GM18951 (cell line): ENCODE data around the gene KDM3B.

Experiments
- POLR2A ChIP-seq: IDR thresholded peaks from 4 replicates; pipeline ENCODE4 v1.6.1; 2011; ENCODE audit warnings: mild to moderate bottlenecking; ENCODE audit not compliant: insufficient read length, insufficient read depth; ENCODE audit errors: extremely low read depth
- in situ Hi-C: fragments of 300-500 bp; cut with MboI; formaldehyde crosslinking; loops from one replicate; pipeline ENCODE4 v1.12.0; 2022; ENCODE audit warnings: low sequenced_read_pairs, mixed read lengths, inconsistent platforms; ENCODE audit not compliant: unreplicated experiment

The KDM3B gene

DNA sequence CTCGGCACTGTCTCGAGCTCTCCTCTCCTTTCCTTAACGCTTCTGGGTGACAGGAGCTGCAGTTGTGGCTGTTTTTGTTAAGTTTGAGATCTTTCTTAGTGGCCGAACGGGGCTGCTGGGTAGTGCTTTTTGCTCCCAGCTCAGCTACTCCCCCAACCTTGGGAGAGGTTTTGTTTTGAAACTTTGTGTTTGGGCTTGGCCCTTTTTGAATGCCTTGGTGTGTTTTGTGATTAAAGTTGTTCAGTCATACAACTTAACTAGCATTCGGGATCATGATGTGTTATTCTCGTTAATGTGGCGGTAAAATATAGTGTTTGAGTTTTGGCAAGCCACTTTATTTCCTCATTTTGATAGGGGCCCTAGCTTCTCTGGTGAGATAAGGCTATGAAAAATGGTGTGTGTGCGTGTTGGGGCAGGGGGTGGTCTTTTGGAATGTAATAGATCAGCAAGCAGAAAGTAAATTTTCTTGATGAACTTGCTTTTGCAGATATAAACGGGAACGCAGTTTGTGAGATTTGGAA lies 1.1 kb downstream of the KDM3B start:
- in situ Hi-C loops, result no loop called here
- no peak for TF ChIP-seq POLR2A

DNA sequence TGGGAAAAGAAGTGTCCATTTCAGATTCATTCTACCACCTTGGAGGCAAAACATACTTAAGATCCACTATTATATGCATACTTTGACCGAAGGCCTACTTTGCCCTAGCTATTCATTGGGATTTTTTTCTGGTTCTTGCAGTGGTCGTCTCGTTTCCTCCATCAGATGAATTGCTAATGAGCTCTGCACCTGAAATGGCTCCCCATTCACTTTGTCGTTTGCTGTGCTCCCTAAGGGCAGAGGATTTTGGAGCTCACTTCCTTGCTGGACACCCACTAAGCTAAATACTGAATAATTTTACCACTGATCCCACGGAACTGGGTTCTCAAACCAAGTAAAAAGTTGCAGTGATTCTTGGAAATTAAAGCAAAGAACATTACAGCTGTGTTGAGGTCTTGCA lies 1.9 kb downstream of the KDM3B start:
- in situ Hi-C loops, result no loop called here

DNA sequence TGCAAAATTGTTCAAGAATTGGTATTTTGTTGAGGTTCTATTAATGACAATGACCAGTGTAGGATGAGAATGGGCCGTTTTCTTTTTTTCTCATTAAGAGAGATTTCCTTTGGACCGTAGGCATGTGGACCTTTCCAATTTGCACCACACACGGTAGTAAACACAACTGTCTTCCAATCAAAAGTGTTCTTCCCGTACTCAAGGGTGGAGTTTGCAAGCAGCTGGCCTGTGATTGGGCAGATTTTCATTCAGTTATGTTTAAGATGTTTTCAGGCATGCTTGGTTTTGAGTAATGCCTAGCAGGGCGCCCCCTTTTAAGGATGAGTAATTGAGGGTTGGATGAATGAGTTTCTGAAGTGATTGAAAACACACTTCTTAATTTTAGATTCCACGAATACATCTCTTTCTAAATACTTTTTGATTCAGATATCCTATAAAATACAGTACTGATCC lies 2.5 kb downstream of the KDM3B start:
- in situ Hi-C loops, result no loop called here
- TF ChIP-seq POLR2A, result no peak

More for the DNA sequence above, 1.9 kb downstream of the KDM3B start:
- no peak for TF ChIP-seq POLR2A

DNA sequence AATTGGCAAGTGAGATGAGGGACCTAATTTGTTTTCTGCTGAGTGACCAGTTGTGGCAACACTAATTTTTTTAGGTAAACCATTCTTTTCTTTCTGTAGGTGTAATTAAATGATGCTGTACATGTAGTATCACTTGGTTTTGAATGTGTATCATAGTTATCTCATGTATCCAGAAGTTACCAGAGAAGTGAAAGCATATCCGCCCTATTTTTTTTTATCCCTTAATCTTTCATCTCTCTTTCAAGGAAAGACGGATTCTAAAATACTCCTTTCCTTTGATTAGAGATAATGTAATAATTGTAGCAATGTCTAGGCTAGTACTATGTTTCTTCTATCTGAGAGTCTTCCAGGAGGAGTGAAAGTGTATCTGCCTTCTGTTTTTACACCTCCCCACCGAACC lies 7.1 kb downstream of the KDM3B start:
- no peak for TF ChIP-seq POLR2A
- in situ Hi-C loops, result no loop called here

DNA sequence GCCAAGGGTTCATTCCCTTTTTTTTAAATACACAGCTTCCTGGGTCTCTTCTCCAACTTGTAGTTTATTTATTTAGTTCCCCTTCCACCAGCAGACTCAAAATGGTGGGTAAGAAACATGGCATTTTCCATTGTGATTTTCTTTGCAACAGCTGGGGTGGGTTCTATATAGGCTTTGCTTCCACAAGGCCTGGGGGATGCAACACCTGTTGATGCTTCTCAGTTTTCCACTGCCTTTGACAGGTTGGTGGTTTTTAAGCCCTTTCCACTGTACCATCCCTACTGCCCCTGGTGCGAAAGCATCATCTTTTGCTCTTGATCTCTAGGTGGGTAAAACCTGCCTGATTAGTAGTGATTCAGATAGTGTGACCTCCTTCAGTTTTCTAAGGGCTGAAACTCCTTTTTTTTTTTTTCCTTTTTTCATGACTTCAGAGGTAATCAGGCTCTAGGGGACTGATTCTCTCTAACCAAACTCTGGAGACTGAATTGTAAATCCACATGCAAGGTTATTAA lies 8.5 kb downstream of the KDM3B start:
- no peak for TF ChIP-seq POLR2A
- in situ Hi-C loops, result no loop called here

DNA sequence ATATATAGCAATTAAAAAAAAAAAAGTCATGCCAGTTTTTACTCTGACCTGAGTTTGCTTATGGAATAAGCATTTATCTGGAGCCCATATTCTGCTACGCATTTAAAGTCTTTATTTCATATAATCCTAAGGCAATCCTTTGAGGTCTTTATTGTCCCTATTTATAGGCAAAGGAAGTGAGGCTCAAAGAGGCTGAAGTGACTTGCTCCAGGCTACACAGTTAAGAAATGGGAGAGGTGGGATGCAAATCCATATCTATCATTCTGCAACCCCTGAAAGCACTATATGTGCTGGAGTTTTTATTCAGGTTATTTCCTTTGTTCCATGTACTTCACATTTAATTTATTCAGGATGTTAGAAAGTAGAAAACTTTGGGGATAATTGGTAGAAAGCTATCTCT lies 12.1 kb downstream of the KDM3B start:
- in situ Hi-C loops, result no loop called here
- TF ChIP-seq POLR2A, result no peak

DNA sequence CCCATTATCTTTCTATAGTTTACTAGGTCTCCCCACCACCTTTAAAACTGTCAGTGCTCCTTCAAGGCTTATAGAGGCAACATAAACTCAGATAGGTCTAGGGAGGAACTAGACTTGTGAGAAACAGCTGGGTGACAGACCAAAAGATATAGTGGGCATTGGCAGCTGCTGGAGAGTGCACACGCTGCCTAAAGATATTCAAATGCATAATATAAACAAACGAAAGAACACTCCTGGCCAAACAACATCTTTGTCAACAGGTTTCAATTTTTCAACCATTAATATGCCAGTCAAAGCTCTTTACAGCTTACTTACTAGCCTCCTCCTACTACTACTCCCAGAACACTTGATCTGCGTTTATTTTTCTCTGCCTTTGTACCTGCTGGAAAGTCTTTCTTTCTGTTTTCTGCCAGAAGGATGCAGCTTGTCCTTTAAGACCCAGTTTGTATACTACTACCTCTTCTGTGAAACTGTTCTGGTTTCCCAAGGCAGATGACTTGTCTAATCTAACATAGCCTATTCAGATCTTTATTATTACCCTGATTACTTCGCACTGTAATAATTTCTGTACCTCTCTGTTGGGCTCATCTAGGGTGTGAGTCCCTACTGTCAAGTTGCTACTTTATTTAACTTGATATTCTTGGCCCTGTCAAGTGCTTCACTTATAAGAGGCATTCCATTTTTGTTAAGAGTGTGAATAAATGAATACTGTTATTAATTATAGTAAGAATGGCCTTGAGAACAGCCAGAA lies 14.3 kb downstream of the KDM3B start:
- in situ Hi-C loops, result no loop called here
- TF ChIP-seq POLR2A, result no peak

DNA sequence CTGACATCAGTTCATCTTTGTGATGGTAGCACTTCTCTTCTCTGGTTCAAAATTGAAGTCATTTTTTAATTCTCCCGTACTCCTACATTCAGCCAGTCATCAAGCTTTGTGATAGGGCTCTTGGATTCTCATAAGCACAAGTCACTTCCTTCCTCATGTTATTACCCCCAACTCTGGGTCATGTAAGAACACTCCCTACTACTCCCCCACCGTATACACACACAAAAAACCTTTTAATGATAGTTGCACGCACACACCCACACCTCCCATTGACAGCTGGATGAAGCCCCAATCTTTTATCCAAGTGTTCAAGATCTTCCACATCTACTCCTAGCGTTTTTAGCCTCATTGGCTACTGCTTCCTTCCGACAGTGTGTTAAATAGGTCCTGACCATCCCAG lies 16.8 kb downstream of the KDM3B start:
- in situ Hi-C loops, result no loop called here
- TF ChIP-seq POLR2A, result no peak

DNA sequence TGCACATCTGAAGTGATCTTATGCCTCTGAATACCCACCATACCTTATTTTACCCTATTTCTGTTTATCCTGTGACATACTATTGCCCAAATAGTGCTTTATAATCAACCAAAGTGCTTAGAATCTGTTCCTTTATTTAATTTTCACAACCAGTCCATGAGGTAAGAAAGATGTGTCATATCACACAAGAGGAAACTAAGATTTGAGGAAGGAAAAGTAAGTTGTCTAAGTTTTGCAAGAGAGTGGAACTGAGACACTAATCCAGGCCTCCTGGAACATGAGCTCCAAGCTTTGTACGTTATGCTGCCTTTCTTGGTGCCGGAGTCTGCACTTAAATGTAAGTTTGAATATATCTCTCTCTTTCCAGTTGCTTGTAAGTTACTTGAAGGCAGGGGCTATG lies 17.2 kb downstream of the KDM3B start:
- in situ Hi-C loops, result no loop called here
- no peak for TF ChIP-seq POLR2A

DNA sequence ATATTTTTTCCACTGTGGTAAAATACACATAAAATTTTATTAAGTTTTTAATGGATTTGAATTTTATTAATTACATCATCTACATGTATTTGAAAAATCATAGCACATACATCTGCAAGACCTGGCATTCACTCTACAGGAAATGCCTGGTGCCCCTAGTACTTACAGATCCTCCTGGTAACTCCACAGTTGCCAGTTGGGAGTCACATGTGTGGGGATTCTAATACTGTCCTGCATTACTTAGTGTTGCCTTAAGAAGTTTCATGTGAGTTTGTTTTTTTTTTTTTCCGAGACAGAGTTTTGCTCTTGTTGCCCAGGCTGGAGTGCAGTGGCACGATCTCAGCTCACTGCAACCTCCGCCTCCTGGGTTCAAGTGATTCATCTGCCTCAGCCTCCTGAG lies 18.1 kb downstream of the KDM3B start:
- TF ChIP-seq POLR2A, result no peak
- in situ Hi-C loops, result no loop called here

DNA sequence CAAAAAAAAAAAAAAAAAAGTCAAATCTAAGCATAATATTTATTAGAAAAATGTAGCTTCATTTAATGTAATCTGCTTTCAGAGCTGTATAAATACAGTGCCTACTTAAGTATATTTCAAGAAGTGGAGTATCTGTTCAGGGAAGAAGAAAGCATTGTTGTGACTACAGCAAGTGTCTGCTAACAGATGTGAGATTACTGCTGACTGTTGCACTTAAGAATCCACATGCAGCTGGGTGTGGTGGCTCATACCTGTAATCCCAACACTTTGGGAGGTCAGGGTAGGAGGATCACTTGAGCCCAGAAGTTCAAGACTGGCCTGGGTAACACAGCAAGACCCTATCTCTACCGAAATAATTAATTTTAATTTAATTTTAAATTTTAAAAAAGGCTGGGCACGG lies 19.0 kb downstream of the KDM3B start:
- in situ Hi-C loops, result no loop called here
- TF ChIP-seq POLR2A, result no peak

DNA sequence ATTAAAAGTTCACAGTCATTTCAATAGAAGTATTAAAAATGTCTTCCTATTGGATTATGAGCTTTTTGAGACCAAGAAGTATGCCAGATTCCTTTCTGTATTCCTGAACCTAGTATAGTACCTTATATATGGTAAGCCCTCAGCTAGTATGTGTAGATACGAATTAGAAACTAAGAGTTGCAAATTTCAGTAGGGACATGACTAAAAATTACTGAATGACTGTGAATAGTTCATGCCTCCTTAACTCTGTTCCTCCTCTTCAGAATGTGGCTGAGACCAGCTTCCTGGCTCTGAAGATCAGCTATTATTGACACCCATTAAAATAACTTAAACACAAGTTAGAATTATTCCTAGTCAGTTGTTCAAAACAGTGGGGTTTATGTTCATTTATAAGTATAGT lies 19.7 kb downstream of the KDM3B start:
- TF ChIP-seq POLR2A, result no peak
- in situ Hi-C loops, result no loop called here

DNA sequence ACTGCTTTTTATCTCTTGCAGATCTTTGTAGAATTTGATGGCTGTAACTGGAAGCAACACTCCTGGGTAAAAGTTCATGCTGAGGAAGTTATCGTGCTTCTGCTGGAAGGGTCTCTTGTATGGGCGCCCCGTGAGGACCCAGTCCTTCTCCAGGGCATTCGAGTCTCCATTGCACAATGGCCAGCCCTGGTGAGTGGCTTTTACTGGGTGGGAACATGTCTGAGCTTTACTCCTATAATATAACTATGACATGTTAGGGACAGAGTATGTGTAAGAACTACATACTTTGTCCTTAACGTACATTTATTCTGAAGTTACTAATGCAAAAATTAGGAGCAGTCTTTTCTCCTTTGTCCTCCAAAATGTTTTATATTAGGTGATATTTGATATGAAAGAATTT lies 20.2 kb downstream of the KDM3B start:
- TF ChIP-seq POLR2A, result no peak
- in situ Hi-C loops, result no loop called here

DNA sequence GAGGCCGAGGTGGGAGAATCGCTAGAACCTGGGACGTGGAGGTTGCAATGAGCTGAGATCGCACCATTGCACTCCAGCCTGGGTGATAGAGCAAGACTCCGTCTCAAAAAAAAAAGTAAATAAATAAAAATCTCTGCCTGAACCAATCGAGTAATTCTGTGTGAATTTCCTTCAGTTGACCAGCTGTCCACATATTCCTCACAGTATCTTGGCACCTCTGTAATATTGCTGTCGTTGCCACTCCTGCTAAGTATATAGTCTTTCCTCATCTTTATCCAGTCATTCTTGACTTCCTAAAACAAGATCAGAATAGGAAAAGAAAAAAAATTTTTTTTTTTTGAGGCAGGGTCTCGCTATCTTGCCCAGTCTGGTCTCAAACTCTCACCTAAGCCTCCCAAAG lies 29.9 kb downstream of the KDM3B start:
- in situ Hi-C loops, result no loop called here
- no peak for TF ChIP-seq POLR2A
